Activated naive CD4-positive, alpha-beta T cell treated with anti-CD3 and anti-CD28 coated beads, Interleukin-2, amount 50 U/mL, for 72 hours (primary cell): ENCODE data around the gene UTF1. TPM values are rescaled to one million over a fixed set of nuclear protein-coding genes. Genes with fewer than 3 reads are reported as not detected.
"Not testable (repeated sequence)": the region's sequence is repeated elsewhere in the genome, so short reads cannot be mapped to it uniquely, and the experiment has no call there.

Experiments used
- ATAC-seq, 2 donors: fragments of 150-1000 bp; cut with Tn5 transposase; 2 replicates each; pipeline ENCODE4 v1.10.0; 2021; ENCODE audit warnings: mild to moderate bottlenecking in 2 of 2, moderate library complexity in 2 of 2
- DNase-seq, 2 donors: peaks; one replicate each; pipeline ENCODE4 v3.0.0; 2021 to 2022; ENCODE audit warnings: low spot score in 2 of 2
- H3K27ac Mint-ChIP-seq, 2 donors: one replicate each; pipeline ENCODE4 v1.8.0; 2022; ENCODE audit warnings: mild to moderate bottlenecking in 2 of 2, mixed read lengths in 2 of 2
- H3K36me3 Mint-ChIP-seq, 2 donors: one replicate each; pipeline ENCODE4 v1.8.0; 2022; ENCODE audit warnings: mixed read lengths in 2 of 2
- H3K9me3 Mint-ChIP-seq, 2 donors: one replicate each; pipeline ENCODE4 v1.8.0; 2022; ENCODE audit warnings: mixed read lengths in 2 of 2
- total RNA-seq, 2 donors: library from RNA; stranded (reverse); gene quantifications; one replicate each; pipeline ENCODE4 v1.2.3, GENCODE V29; 2022

The UTF1 gene
- total RNA-seq, 2 donors from 2014 or later, result not detected

- H3K9me3 Mint-ChIP-seq, result no peaks in the 10 kb centered on the region
- H3K27ac Mint-ChIP-seq, result peak overlapping the region in 1 of 2 donors; percentile 63
- ATAC-seq (peak; percentile 30 to 64), DNase-seq (peak; percentile 75 to 78)
- H3K36me3 Mint-ChIP-seq, result no peaks in the 10 kb centered on the region
These were observed 31.8 kb downstream of the UTF1 start for GRCh38 chr10:133261726-133262325.

DNA sequence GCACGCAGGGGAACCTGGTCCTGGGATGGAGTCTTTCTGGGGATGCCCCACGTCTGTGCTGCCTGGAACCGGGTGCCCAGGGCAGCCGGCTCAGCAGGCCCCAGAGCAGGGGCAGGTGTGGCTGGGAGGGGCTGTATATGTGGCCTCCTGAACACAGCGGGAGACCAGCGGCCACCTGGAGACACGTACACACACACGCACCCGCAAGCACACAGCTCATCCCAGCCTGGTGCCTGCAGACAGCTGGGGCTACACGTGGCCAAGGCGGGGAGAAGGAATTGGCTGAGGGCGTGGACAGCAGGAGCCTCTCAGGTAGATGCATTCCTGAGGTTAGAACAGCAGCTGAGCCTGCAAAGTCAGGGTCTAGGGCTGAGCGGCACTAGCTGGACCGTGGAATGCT is 32.7 kb downstream of the UTF1 start:
- Mint-ChIP-seq H3K27ac (no peak overlapping the region), H3K36me3 (no peaks in the 10 kb centered on the region), H3K9me3 (no peaks in the 10 kb centered on the region)
- no peak for DNase-seq
- no peak for ATAC-seq

- peak overlapping the region; percentile 18 to 36 for H3K27ac Mint-ChIP-seq
- ATAC-seq, result no peak
These were observed 33.7 kb downstream of the UTF1 start for GRCh38 chr10:133263674-133264073.

DNA sequence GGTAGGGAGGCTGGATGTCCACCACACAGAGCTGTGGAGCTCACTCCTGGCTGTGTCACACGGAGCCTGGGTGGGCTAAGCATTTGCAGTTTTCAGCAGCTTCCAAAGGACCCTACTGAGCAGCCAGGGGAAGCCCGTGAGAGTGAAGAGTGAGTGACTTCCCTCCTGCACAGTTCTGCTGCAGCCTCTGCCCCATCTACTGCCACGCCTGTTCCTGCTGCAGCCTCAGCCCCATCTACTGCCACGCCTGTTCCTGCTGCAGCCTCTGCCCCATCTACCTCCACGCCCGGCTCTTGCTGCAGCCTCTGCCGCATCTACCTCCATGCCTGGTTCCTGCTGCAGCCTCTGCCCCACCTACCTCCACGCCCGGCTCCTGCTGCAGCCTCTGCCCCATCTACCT is 34.4 kb downstream of the UTF1 start:
- Mint-ChIP-seq H3K27ac (peak overlapping the region in 1 of 2 donors; percentile 18), H3K9me3 (no peaks in the 10 kb centered on the region), H3K36me3 (no peaks in the 10 kb centered on the region)
- DNase-seq (no peak), ATAC-seq (no peak)

More at GRCh38 chr10:133263674-133264073, 33.7 kb downstream of the UTF1 start:
- Mint-ChIP-seq H3K36me3 (no peaks in the 10 kb centered on the region), H3K9me3 (no peaks in the 10 kb centered on the region)
- no peak for DNase-seq

- not testable (repeated sequence) for H3K9me3 Mint-ChIP-seq, H3K27ac Mint-ChIP-seq, ATAC-seq, H3K36me3 Mint-ChIP-seq, DNase-seq
These were observed 35.0 kb downstream of the UTF1 start for GRCh38 chr10:133265052-133265451.

GRCh38 chr10:133266056-133266795 is 36.2 kb downstream of the UTF1 start:
- ATAC-seq (no peak), DNase-seq (no peak)
- Mint-ChIP-seq H3K27ac (peak overlapping the region in 1 of 2 donors; percentile 27), H3K36me3 (no peaks in the 10 kb centered on the region), H3K9me3 (no peaks in the 10 kb centered on the region)

GRCh38 chr10:133267293-133267692 is 37.3 kb downstream of the UTF1 start:
- Mint-ChIP-seq H3K9me3 (no peaks in the 10 kb centered on the region), H3K36me3 (no peaks in the 10 kb centered on the region), H3K27ac (no peak overlapping the region)
- ATAC-seq (no peak), DNase-seq (no peak)

GRCh38 chr10:133267829-133268228 is 37.8 kb downstream of the UTF1 start:
- Mint-ChIP-seq H3K27ac (no peak overlapping the region), H3K36me3 (no peaks in the 10 kb centered on the region), H3K9me3 (no peaks in the 10 kb centered on the region)
- no peak for ATAC-seq
- DNase-seq, result no peak

DNA sequence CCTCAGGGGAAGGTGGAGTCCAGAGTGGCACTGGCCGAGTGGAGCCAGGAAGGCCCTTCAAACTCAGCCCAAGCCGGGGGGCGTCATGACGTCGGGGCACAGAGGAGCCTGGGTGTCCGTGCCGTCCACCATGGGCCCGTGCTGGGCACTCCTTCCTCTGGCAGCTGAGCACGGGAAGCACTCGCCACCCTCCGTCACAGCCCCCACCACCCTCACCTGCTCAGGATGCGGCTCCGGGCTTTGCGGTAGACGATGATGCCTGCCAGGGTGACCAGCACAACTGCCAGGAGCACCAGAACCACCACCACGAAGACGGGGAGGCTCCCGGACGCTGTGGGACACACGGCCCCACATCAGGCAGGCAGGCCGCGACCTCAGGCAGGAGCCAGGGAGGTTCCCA is 38.5 kb downstream of the UTF1 start:
- DNase-seq, result no peak
- Mint-ChIP-seq H3K36me3 (no peaks in the 10 kb centered on the region), H3K9me3 (no peaks in the 10 kb centered on the region), H3K27ac (no peak overlapping the region)
- ATAC-seq, result no peak

DNA sequence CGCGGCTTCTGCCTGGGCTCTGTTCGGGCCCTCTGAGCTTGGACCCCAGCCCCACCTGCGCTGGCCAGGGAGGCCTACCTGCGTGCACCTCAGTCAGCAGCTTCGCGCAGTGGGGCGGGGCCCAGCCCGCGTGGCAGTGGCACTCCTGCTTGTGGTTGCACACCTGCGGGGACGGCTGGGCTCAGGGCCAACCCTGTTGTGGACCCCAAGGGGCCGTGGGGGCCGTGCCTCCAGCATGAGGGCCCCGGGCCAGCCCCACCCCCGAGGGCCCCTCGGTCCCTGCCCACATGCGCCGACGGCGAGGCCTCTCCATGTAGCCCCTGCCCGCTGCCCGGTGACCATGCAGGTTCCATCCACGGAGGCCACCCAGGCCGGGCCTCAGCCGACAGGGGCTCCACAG is 39.4 kb downstream of the UTF1 start:
- Mint-ChIP-seq H3K36me3 (no peaks in the 10 kb centered on the region), H3K9me3 (no peaks in the 10 kb centered on the region), H3K27ac (peak overlapping the region in 1 of 2 donors; percentile 44)
- DNase-seq (no peak), ATAC-seq (no peak)

DNA sequence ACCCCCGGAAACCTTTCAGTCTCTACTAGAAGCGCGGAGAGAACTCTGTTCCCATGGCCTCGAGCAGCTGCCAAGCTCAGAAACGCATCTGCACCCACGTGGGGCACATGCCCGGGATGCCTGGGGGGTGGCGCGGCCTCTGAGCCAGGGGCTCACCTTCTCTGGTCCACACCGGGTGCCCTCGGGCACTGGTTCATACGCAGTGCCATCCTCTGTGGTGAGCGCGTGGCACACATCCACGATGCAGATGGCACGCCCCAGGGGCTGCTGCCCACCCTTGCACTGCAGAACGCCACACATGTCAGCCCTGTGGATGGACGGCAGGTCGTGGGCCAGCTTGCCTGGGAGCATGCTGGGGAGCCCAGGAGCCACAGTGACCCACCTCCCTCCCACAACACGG is 40.2 kb downstream of the UTF1 start:
- DNase-seq, result no peak
- no peak overlapping the region for H3K27ac Mint-ChIP-seq
- H3K36me3 Mint-ChIP-seq, result no peaks in the 10 kb centered on the region
- no peak for ATAC-seq
- no peaks in the 10 kb centered on the region for H3K9me3 Mint-ChIP-seq

DNA sequence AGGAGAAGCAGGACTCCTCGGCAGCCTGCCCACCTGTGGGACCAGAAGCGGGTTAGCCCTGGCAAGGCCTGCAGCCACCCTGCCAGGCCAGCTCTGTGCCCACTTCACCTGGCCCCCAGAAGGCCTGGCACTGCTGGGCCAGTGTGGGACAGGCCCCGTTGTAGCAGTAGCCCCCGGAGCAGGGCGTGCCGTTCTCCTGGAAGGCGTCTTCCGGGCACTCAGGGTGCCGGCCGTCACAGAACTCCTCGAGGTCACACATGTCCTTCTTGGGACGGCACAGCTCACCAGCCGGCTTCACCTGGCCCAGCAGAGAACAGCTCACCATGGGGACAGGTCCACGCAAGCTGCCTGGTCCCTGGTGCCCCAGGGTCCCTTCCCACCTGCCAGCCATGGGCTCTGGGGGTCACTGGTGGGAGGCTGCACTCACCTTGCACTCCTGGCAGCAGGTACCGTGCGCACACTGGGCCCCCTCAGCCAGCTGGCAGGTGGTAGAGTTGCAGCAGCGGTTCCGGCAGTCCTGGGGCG is 40.8 kb downstream of the UTF1 start:
- peaks cover 3 to 4% of the 10 kb centered on the region in 2 donors for H3K36me3 Mint-ChIP-seq
- DNase-seq (no peak), ATAC-seq (no peak)
- H3K27ac Mint-ChIP-seq, result no peak overlapping the region
- no peaks in the 10 kb centered on the region for H3K9me3 Mint-ChIP-seq

- H3K27ac Mint-ChIP-seq, result no peak overlapping the region
- H3K9me3 Mint-ChIP-seq, result no peaks in the 10 kb centered on the region
- ATAC-seq (no peak), DNase-seq (no peak)
- peaks cover 6% of the 10 kb centered on the region in 2 donors for H3K36me3 Mint-ChIP-seq
These were observed 41.7 kb downstream of the UTF1 start for GRCh38 chr10:133271521-133272300.

- DNase-seq (no peak), ATAC-seq (no peak)
- H3K27ac Mint-ChIP-seq, result no peak overlapping the region
- H3K9me3 Mint-ChIP-seq, result no peaks in the 10 kb centered on the region
- peaks cover 6% of the 10 kb centered on the region in 2 donors for H3K36me3 Mint-ChIP-seq
These were observed 42.4 kb downstream of the UTF1 start for GRCh38 chr10:133272301-133272963.

- H3K9me3 Mint-ChIP-seq, result no peaks in the 10 kb centered on the region
- H3K27ac Mint-ChIP-seq, result no peak overlapping the region
- peaks cover 6% of the 10 kb centered on the region in 2 donors for H3K36me3 Mint-ChIP-seq
- DNase-seq (no peak), ATAC-seq (no peak)
These were observed 43.0 kb downstream of the UTF1 start for GRCh38 chr10:133272964-133273420.

GRCh38 chr10:133273534-133274143 is 43.6 kb downstream of the UTF1 start:
- H3K9me3 Mint-ChIP-seq, result no peaks in the 10 kb centered on the region
- no peak for ATAC-seq
- peaks cover 6% of the 10 kb centered on the region in 2 donors for H3K36me3 Mint-ChIP-seq
- no peak overlapping the region for H3K27ac Mint-ChIP-seq
- DNase-seq, result no peak
